Endothelial cell of umbilical vein (primary cell): ENCODE measurements around the gene TIMD4.

Experiments used
- EZH2 ChIP-seq: IDR thresholded peaks from 2 replicates; pipeline ENCODE4 v1.6.1; 2012; ENCODE audit warnings: borderline replicate concordance, low read depth, mild to moderate bottlenecking, moderate library complexity, low read length, inconsistent platforms; ENCODE audit not compliant: severe bottlenecking
- FOS ChIP-seq: IDR thresholded peaks from 2 replicates; pipeline ENCODE4 v1.6.1; 2011; ENCODE audit warnings: mild to moderate bottlenecking, low read length, moderate library complexity, borderline replicate concordance; ENCODE audit not compliant: insufficient read depth
- GATA2 ChIP-seq: IDR thresholded peaks from 2 replicates; pipeline ENCODE4 v1.7.0; 2011; ENCODE audit warnings: low read depth, mild to moderate bottlenecking, moderate library complexity, mixed read lengths, low read length; ENCODE audit not compliant: insufficient read length, insufficient read depth
- MYC ChIP-seq: IDR thresholded peaks from one replicate; pipeline ENCODE4 v1.6.1; 2011; ENCODE audit warnings: mild to moderate bottlenecking, low read depth, low read length
- POLR2A ChIP-seq: IDR thresholded peaks from 2 replicates; pipeline ENCODE4 v1.6.1; 2012; ENCODE audit warnings: low read depth, mild to moderate bottlenecking, control low read depth, low read length
- POLR2AphosphoS5 ChIP-seq: IDR thresholded peaks from 2 replicates; pipeline ENCODE4 v1.6.1; 2012; ENCODE audit warnings: low read depth, mild to moderate bottlenecking, control low read depth, low read length, moderate library complexity; ENCODE audit not compliant: insufficient read depth
- TF ChIP-seq, protein P1 (sequence below), 2 donors: IDR thresholded peaks; 1 replicate in 1 of 2; 2 replicates in 1 of 2; pipeline ENCODE4 v1.5.1; 2011; ENCODE audit warnings: low read length in 2 of 2, mild to moderate bottlenecking in 2 of 2, moderate library complexity in 2 of 2, control low read depth in 1 of 2, inconsistent platforms in 1 of 2, low read depth in 1 of 2; ENCODE audit not compliant: insufficient read depth in 1 of 2; ENCODE audit errors: extremely low read depth in 1 of 2
- TF ChIP-seq, protein P2 (sequence below): IDR thresholded peaks from 2 replicates; pipeline ENCODE4 v1.6.1; 2011; ENCODE audit not compliant: insufficient read depth, insufficient read length

GRCh38 chr5:156893517-156893916 lies 69.5 kb downstream of the TIMD4 start:
- TF ChIP-seq, protein P1, sequence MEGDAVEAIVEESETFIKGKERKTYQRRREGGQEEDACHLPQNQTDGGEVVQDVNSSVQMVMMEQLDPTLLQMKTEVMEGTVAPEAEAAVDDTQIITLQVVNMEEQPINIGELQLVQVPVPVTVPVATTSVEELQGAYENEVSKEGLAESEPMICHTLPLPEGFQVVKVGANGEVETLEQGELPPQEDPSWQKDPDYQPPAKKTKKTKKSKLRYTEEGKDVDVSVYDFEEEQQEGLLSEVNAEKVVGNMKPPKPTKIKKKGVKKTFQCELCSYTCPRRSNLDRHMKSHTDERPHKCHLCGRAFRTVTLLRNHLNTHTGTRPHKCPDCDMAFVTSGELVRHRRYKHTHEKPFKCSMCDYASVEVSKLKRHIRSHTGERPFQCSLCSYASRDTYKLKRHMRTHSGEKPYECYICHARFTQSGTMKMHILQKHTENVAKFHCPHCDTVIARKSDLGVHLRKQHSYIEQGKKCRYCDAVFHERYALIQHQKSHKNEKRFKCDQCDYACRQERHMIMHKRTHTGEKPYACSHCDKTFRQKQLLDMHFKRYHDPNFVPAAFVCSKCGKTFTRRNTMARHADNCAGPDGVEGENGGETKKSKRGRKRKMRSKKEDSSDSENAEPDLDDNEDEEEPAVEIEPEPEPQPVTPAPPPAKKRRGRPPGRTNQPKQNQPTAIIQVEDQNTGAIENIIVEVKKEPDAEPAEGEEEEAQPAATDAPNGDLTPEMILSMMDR (IDR thresholded peaks at IDR 0.05; ENCODE audit: extremely low read depth in 1 of 2, insufficient read depth in 1 of 2, low read depth in 1 of 2, low read length in 2 of 2) = no peak
- no peak for TF ChIP-seq POLR2AphosphoS5
- TF ChIP-seq, protein P2, sequence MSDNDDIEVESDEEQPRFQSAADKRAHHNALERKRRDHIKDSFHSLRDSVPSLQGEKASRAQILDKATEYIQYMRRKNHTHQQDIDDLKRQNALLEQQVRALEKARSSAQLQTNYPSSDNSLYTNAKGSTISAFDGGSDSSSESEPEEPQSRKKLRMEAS = no peak
- no peak for TF ChIP-seq POLR2A
- TF ChIP-seq EZH2 = no peak
- no peak for TF ChIP-seq FOS
- TF ChIP-seq GATA2 = no peak
- TF ChIP-seq MYC = no peak
